ENCODE measurements around the gene CDKAL1.
"Not testable (repeated sequence)": the region's sequence is repeated elsewhere in the genome, so short reads cannot be mapped to it uniquely, and the experiment has no call there.

The CDKAL1 gene

GRCh38 chr6:20554817-20555216 is 20.6 kb downstream of the CDKAL1 start:
- DNase-seq: no peak

- peak; percentile 11 for DNase-seq
Observed at GRCh38 chr6:20559924-20560551, 25.8 kb downstream of the CDKAL1 start.

- no peak for DNase-seq
Observed at GRCh38 chr6:20563377-20563776, 29.1 kb downstream of the CDKAL1 start.

GRCh38 chr6:20564269-20564668 is 30.0 kb downstream of the CDKAL1 start:
- DNase-seq: peak; percentile 27

- peak; percentile 4 for DNase-seq
Observed at GRCh38 chr6:20564777-20565176, 30.5 kb downstream of the CDKAL1 start.

- DNase-seq: no peak
Observed at GRCh38 chr6:20565342-20565741, 31.1 kb downstream of the CDKAL1 start.

- DNase-seq: no peak
Observed at GRCh38 chr6:20566109-20566508, 31.9 kb downstream of the CDKAL1 start.

- no peak for DNase-seq
Observed at GRCh38 chr6:20569000-20569610, 34.8 kb downstream of the CDKAL1 start.

- no peak for DNase-seq
Observed at GRCh38 chr6:20571261-20571660, 37.0 kb downstream of the CDKAL1 start.

- no peak for DNase-seq
Observed at GRCh38 chr6:20572288-20572687, 38.0 kb downstream of the CDKAL1 start.

GRCh38 chr6:20572940-20573339 is 38.7 kb downstream of the CDKAL1 start:
- peak; percentile 53 for DNase-seq

GRCh38 chr6:20574355-20574754 is 40.1 kb downstream of the CDKAL1 start:
- no peak for DNase-seq

- no peak for DNase-seq
Observed at GRCh38 chr6:20575125-20575524, 40.9 kb downstream of the CDKAL1 start.

- no peak for DNase-seq
Observed at GRCh38 chr6:20575704-20576451, 41.6 kb downstream of the CDKAL1 start.

- no peak for DNase-seq
Observed at GRCh38 chr6:20577173-20577688, 43.0 kb downstream of the CDKAL1 start.

GRCh38 chr6:20581070-20581469 is 46.8 kb downstream of the CDKAL1 start:
- DNase-seq: no peak

- DNase-seq: no peak
Observed at GRCh38 chr6:20582586-20583443, 48.6 kb downstream of the CDKAL1 start.

GRCh38 chr6:20583444-20583800 is 49.2 kb downstream of the CDKAL1 start:
- DNase-seq: no peak

- no peak for DNase-seq
Observed at GRCh38 chr6:20584100-20584731, 50.0 kb downstream of the CDKAL1 start.

GRCh38 chr6:20589266-20589665 is 55.0 kb downstream of the CDKAL1 start:
- DNase-seq: no peak

GRCh38 chr6:20590476-20590875 is 56.2 kb downstream of the CDKAL1 start:
- not testable (repeated sequence) for DNase-seq

- DNase-seq: not testable (repeated sequence)
Observed at GRCh38 chr6:20594299-20594853, 60.1 kb downstream of the CDKAL1 start.

Measured in fibroblast of skin of right biceps (primary cell).